ENCODE data around the gene MMP21. TPM values are rescaled to one million over a fixed set of nuclear protein-coding genes. Genes with fewer than 3 reads are reported as not detected.

Gene MMP21
- total and polyA plus RNA-seq, 8 donors: 0.12 to 0.35 (median 0.14) TPM; not detected in 1

DNA sequence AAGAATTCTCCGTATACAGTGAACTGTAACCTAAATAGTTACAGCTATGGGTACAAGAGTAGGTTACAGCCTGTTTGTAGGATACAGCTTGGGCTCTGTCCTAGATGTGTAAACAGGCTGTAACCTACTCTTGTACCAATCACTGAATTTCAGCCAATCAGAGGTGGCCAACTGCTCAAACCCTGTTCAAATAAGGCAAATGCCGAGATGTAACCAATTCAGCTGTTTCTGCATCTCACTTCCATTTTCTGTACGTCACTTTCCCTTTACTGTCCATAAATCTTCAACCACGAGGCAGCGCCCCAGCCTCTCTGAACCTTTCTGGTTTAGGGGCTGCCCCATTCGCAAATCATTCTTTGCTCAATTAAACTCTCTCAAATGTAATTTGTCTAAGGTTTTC, 8.3 kb upstream of the MMP21 start:
- Histone ChIP-seq H3K36me3 (peaks cover 0 to 4% (median 0%) of the 10 kb centered on the region in 3 donors), H3K27ac (no peak overlapping the region), H3K4me1 (no peaks in the 10 kb centered on the region), H3K27me3 (no peaks in the 10 kb centered on the region), H3K4me3 (no peak overlapping the region), H3K9me3 (no peaks in the 10 kb centered on the region)
- DNase-seq (no peak), ATAC-seq (no peak), FAIRE-seq (no peak)
- TF ChIP-seq, protein P1, sequence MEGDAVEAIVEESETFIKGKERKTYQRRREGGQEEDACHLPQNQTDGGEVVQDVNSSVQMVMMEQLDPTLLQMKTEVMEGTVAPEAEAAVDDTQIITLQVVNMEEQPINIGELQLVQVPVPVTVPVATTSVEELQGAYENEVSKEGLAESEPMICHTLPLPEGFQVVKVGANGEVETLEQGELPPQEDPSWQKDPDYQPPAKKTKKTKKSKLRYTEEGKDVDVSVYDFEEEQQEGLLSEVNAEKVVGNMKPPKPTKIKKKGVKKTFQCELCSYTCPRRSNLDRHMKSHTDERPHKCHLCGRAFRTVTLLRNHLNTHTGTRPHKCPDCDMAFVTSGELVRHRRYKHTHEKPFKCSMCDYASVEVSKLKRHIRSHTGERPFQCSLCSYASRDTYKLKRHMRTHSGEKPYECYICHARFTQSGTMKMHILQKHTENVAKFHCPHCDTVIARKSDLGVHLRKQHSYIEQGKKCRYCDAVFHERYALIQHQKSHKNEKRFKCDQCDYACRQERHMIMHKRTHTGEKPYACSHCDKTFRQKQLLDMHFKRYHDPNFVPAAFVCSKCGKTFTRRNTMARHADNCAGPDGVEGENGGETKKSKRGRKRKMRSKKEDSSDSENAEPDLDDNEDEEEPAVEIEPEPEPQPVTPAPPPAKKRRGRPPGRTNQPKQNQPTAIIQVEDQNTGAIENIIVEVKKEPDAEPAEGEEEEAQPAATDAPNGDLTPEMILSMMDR (IDR thresholded peaks at IDR 0.05): no peak
- intact Hi-C loops (cut with DNase I): no loop called here
- 86 to 92% methylated on average over 6 of the region's 6 CpGs for WGBS, 2 donors

DNA sequence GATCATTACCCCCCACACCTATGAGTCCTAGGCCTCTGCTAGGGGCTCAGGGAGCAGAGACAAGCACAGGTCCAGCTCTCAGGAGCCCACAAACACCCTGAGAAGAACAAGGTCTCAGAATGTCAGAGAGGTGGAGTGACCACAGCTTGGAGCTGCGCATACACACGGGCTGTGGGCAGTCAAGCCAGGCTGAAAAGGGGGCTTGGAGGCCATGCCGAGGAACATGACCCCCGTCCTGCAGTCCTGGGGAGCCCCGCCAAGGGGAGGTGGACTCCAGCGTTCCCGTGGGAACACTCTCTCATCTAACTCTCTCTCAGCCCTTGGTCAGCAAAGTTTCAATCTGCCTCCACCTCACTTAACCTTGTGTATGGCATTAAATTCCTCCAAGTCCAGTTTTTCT, 7.8 kb upstream of the MMP21 start:
- ATAC-seq (no peak), FAIRE-seq (no peak), DNase-seq (no peak)
- no peak overlapping the region for H3K27ac ChIP-seq
- H3K27me3 ChIP-seq: no peaks in the 10 kb centered on the region
- 89 to 95% methylated on average over 7 of the region's 7 CpGs for WGBS, 2 donors
- H3K4me1 ChIP-seq: no peaks in the 10 kb centered on the region
- intact Hi-C loops (cut with DNase I): no loop called here
- no peak overlapping the region for H3K4me3 ChIP-seq
- H3K36me3 ChIP-seq: no peaks in the 10 kb centered on the region
- H3K9me3 ChIP-seq: no peaks in the 10 kb centered on the region
- TF ChIP-seq, protein P1 (IDR thresholded peaks at IDR 0.05): no peak

DNA sequence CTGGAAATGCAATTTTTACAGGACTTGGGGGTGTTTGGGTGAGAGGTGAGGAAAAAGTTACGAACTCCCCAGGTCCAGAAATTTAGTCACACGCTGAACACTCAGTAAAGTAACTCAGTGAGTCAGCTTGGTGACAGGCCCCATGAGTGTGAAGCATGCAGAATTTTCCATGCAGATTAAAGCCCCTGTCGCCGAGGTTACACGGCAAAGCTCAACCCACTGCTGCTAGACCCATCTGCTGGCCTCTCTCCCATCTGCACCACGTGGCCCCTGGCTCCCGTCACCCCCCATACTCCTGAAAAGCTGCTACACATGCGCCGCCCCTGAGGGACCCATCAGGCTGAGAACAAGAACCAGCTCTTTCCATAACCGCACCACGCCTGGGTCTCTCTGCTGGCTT, 7.0 kb upstream of the MMP21 start:
- intact Hi-C loops (cut with DNase I): no loop called here
- FAIRE-seq (no peak), DNase-seq (no peak), ATAC-seq (no peak)
- no peaks in the 10 kb centered on the region for H3K4me1 ChIP-seq
- no peak overlapping the region for H3K4me3 ChIP-seq
- H3K27me3 ChIP-seq: no peaks in the 10 kb centered on the region
- H3K36me3 ChIP-seq: no peaks in the 10 kb centered on the region
- no peak overlapping the region for H3K27ac ChIP-seq
- no peaks in the 10 kb centered on the region for H3K9me3 ChIP-seq
- 83 to 91% methylated on average over 11 of the region's 11 CpGs for WGBS, 2 donors
- TF ChIP-seq, protein P1 (IDR thresholded peaks at IDR 0.05): no peak

DNA sequence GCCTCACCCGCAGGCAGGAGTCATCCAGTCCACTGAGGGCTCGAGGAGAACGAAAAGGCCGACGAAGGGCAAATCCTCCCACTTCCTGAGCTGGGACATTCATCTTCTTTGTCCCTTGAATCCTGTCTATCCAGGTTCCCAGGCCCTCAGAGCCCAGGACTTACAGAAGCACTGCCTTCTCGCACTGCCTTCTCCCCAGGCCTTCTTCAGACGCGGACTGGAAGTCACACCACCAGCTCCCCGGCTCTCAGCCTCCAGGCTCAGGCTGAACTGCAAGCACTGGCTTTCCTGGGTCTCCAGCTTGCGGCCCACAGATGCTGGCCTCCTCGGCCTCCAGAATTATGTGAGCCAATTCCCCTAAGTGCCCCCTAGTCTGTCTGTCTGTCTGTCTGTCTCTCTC, 6.4 kb upstream of the MMP21 start:
- Histone ChIP-seq H3K36me3 (no peaks in the 10 kb centered on the region), H3K27ac (no peak overlapping the region), H3K4me3 (no peak overlapping the region), H3K27me3 (no peaks in the 10 kb centered on the region), H3K4me1 (no peaks in the 10 kb centered on the region), H3K9me3 (no peaks in the 10 kb centered on the region)
- no peak for FAIRE-seq
- TF ChIP-seq, protein P1 (IDR thresholded peaks at IDR 0.05): no peak
- 94 to 95% methylated on average over 11 of the region's 11 CpGs for WGBS, 2 donors
- no peak for DNase-seq
- ATAC-seq: no peak
- intact Hi-C loops (cut with DNase I): no loop called here

DNA sequence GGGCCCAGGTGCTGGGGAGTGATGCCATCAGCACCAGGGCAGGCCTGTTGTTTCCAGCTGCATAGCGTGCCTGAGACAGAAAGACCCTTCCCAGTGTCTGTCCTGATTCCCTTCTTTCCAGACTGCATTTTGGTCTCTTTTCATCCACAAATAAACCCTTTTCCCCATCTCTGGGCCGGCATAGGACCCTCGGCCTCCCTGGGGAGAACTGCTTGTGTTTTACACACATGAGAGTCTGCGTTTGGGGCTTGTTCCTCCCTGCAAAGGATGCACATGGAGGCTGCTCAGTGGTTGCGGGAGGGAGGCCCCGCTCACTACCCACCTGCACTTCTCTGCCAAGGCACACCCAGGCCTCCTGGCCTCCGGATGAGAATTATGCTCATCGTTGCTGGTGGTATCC, 5.8 kb upstream of the MMP21 start:
- TF ChIP-seq, protein P1 (IDR thresholded peaks at IDR 0.05): no peak
- no peak for DNase-seq
- no peaks in the 10 kb centered on the region for H3K36me3 ChIP-seq
- no peaks in the 10 kb centered on the region for H3K27me3 ChIP-seq
- no peaks in the 10 kb centered on the region for H3K4me1 ChIP-seq
- ATAC-seq: no peak
- intact Hi-C loops (cut with DNase I): no loop called here
- 90 to 92% methylated on average over 8 of the region's 8 CpGs for WGBS, 2 donors
- no peak overlapping the region for H3K4me3 ChIP-seq
- H3K27ac ChIP-seq: no peak overlapping the region
- no peak for FAIRE-seq
- no peaks in the 10 kb centered on the region for H3K9me3 ChIP-seq

All from pancreas (tissue), 10 donors.